GM12878 (cell line): ENCODE measurements around the gene CHRNA5. TPM values are rescaled to one million over a fixed set of nuclear protein-coding genes. Genes with fewer than 3 reads are reported as not detected.
A peak's percentile ranks its signal among the peaks of the same experiment; 100 is the strongest.

Experiments
- ATAC-seq: fragments of 200-7000 bp; cut with Tn5 transposase; 3 replicates; pipeline ENCODE4 v1.9.1; 2020; ENCODE audit warnings: mild to moderate bottlenecking, moderate library complexity
- BruUV-seq: library from RNA; stranded (reverse); fragments of 400-500 nt; replicated peaks from 2 replicates; lab custom pipeline; 2021; lab: Mats Ljungman, UMichigan
- CTCF ChIA-PET: fragments of 300-600 bp; sonication (Branson Sonifier 250); formaldehyde crosslinking; extraction: SDS; loops from one replicate; lab custom pipeline; 2021; ENCODE audit warnings: inconsistent platforms; lab: Yijun Ruan, JAX
- POLR2A ChIA-PET: fragments of 350-600 bp; formaldehyde crosslinking; extraction: SDS; loops from one replicate; lab custom pipeline; 2021; ENCODE audit warnings: inconsistent platforms; lab: Charles Lee
- RAD21 ChIA-PET: fragments of 300-600 bp; sonication (Branson Sonifier 250); formaldehyde crosslinking; loops from one replicate; lab custom pipeline; 2023; ENCODE audit warnings: antibody characterized with exemption; ENCODE audit not compliant: unreplicated experiment; lab: Charles Lee
- SMC1A ChIA-PET: fragments of 300-600 bp; sonication (Branson Sonifier 250); formaldehyde crosslinking; loops from one replicate; lab custom pipeline; 2023; ENCODE audit not compliant: unreplicated experiment, uncharacterized antibody; lab: Charles Lee
- DNase-seq: peaks from one replicate; pipeline ENCODE4 v3.0.0-alpha.2; 2011; ENCODE audit warnings: low read depth, low spot score
- FAIRE-seq: peaks from 3 replicates; lab custom pipeline; 2011; peaks lifted over from hg19 to GRCh38; lab: Jason Lieb, UNC
- H2AFZ ChIP-seq: 2 replicates; pipeline ENCODE4 v1.6.0; 2011; ENCODE audit warnings: low read depth, low read length, control low read depth; ENCODE audit not compliant: control insufficient read depth
- H3K27ac ChIP-seq: 2 replicates; pipeline ENCODE4 v1.5.1; 2011; ENCODE audit warnings: control low read depth; ENCODE audit not compliant: control insufficient read depth, insufficient read depth
- H3K27me3 ChIP-seq, 2 experiments: replicated peaks in 1 of 2; 2 replicates each; pipeline versions ENCODE4 v1.6.0 to v1.6.1; 2011; ENCODE audit warnings: low read length in 1 of 2; ENCODE audit not compliant: control insufficient read depth in 2 of 2, insufficient read depth in 2 of 2
- H3K36me3 ChIP-seq, 2 experiments: 2 replicates each; pipeline ENCODE4 v1.5.1; 2011; ENCODE audit warnings: low read length in 1 of 2; ENCODE audit not compliant: control insufficient read depth in 2 of 2, insufficient read depth in 2 of 2
- H3K4me1 ChIP-seq: 2 replicates; pipeline ENCODE4 v1.6.1; 2011; ENCODE audit warnings: mild to moderate bottlenecking, low read length, moderate library complexity, mixed read lengths; ENCODE audit not compliant: control insufficient read depth, insufficient read depth
- H3K4me2 ChIP-seq: 2 replicates; pipeline ENCODE4 v1.6.0; 2011; ENCODE audit warnings: control low read depth; ENCODE audit not compliant: control insufficient read depth, insufficient read depth
- H3K4me3 ChIP-seq: fragments of 200-600 bp; sonication (generic); 2 replicates; pipeline ENCODE4 v1.5.1; 2016
- H3K79me2 ChIP-seq: 2 replicates; pipeline ENCODE4 v1.6.0; 2011; ENCODE audit warnings: low read length; ENCODE audit not compliant: control insufficient read depth, insufficient read depth
- H3K9ac ChIP-seq: 2 replicates; pipeline ENCODE4 v1.8.0; 2011; ENCODE audit warnings: low read length, control low read depth, mixed read lengths; ENCODE audit not compliant: control insufficient read depth, insufficient read depth
- H3K9me3 ChIP-seq: replicated peaks from 3 replicates; pipeline ENCODE4 v1.5.1; 2011; ENCODE audit warnings: mild to moderate bottlenecking, low read length; ENCODE audit not compliant: control insufficient read depth, insufficient read depth
- H4K20me1 ChIP-seq: 2 replicates; pipeline ENCODE4 v1.6.0; 2011; ENCODE audit not compliant: control insufficient read depth, insufficient read depth
- ATF7 ChIP-seq: fragments of 450-650 bp; IDR thresholded peaks from 2 replicates; pipeline ENCODE4 v1.6.1; 2016; ENCODE audit warnings: low read depth, mild to moderate bottlenecking
- BHLHE40 ChIP-seq, 2 experiments: fragments of 450-650 bp in 1 of 2; IDR thresholded peaks; 2 replicates each; pipeline ENCODE4 v1.6.1; 2011 to 2017; ENCODE audit warnings: low read depth in 2 of 2, borderline replicate concordance in 1 of 2, improper control_type of control experiment in 1 of 2, low read length in 1 of 2, mild to moderate bottlenecking in 1 of 2
- CBX5 ChIP-seq: sonication (generic); IDR thresholded peaks from 2 replicates; pipeline ENCODE4 v1.6.1; 2016; ENCODE audit warnings: low read depth, moderate library complexity, mild to moderate bottlenecking, inconsistent platforms
- EED ChIP-seq: sonication (generic); IDR thresholded peaks from 2 replicates; pipeline ENCODE4 v1.6.1; 2016; ENCODE audit warnings: antibody characterized with exemption, low read depth
- MTA3 ChIP-seq: IDR thresholded peaks from 2 replicates; pipeline ENCODE4 v1.6.1; 2012; ENCODE audit warnings: low read length, inconsistent platforms, borderline replicate concordance
- MYB ChIP-seq: fragments of 150-350 bp; IDR thresholded peaks from 2 replicates; pipeline ENCODE4 v1.6.1; 2014; ENCODE audit warnings: mild to moderate bottlenecking, low read depth, low read length, borderline replicate concordance
- PAX8 ChIP-seq: fragments of 450-650 bp; IDR thresholded peaks from 2 replicates; pipeline ENCODE4 v1.6.1; 2017; ENCODE audit warnings: mild to moderate bottlenecking, moderate library complexity
- PKNOX1 ChIP-seq: fragments of 450-650 bp; IDR thresholded peaks from 2 replicates; pipeline ENCODE4 v1.6.1; 2016; ENCODE audit warnings: mild to moderate bottlenecking
- PML ChIP-seq: IDR thresholded peaks from 2 replicates; pipeline ENCODE4 v1.6.1; 2012; ENCODE audit warnings: low read length, inconsistent platforms
- POLR2A ChIP-seq: IDR thresholded peaks from 2 replicates; pipeline ENCODE4 v1.6.1; 2011; ENCODE audit warnings: low read depth, mild to moderate bottlenecking, low read length
- POLR2AphosphoS5 ChIP-seq: IDR thresholded peaks from 2 replicates; pipeline ENCODE4 v1.6.1; 2011; ENCODE audit warnings: mild to moderate bottlenecking, low read length, inconsistent platforms
- PRDM15 ChIP-seq: fragments of 450-650 bp; formaldehyde crosslinking; IDR thresholded peaks from 2 replicates; pipeline ENCODE4 v1.4.0; 2020; ENCODE audit warnings: mild to moderate bottlenecking, moderate library complexity
- RBBP5 ChIP-seq: fragments of 200-600 bp; sonication (generic); conservative IDR thresholded peaks from 2 replicates; pipeline ENCODE4 v1.6.1; 2016
- ZBTB40 ChIP-seq: fragments of 450-650 bp; IDR thresholded peaks from 2 replicates; pipeline ENCODE4 v1.6.1; 2016; ENCODE audit warnings: mild to moderate bottlenecking, moderate library complexity, borderline replicate concordance
- ZNF384 ChIP-seq: IDR thresholded peaks from 2 replicates; pipeline ENCODE4 v1.6.1; 2012; ENCODE audit warnings: low read depth, mild to moderate bottlenecking, low read length, improper control_type of control experiment, borderline replicate concordance
- WGBS: methylation state at CpG from one replicate; pipeline ENCODE4 v1.1.6; 2016; ENCODE audit warnings: low lambda C conversion rate; ENCODE audit not compliant: insufficient replicate concordance, insufficient coverage; ENCODE audit errors: missing lambda C conversion rate; 5-methylcytosine and 5-hydroxymethylcytosine counted together
- in situ Hi-C: fragments of 300-500 bp; cut with MboI; formaldehyde crosslinking; loops from 9 replicates; pipeline ENCODE4 v1.14.3; 2018; ENCODE audit warnings: mixed read lengths
- intact Hi-C: fragments of 100-400 bp; cut with micrococcal nuclease; formaldehyde crosslinking; loops from one replicate; pipeline ENCODE4 v1.14.2; 2022; ENCODE audit not compliant: unreplicated experiment
- polyA plus RNA-seq, 11 experiments: library from polyadenylated mRNA; depleted of rRNA in 4 of 11; unstranded in 6 of 11; stranded (reverse) in 5 of 11; fragments of >200 nt; fragmentation: Nextera tagmentation in 4 of 11; fragmentation: Illumina TruSeq in 1 of 11; extraction: Ambion mirVana in 4 of 11; extraction: Trizol in 1 of 11; gene quantifications; 1 replicate in 1 of 11; 2 replicates in 10 of 11; pipeline versions ENCODE4 v1.2.1 to v1.2.3, GENCODE V29; 2011 to 2016; ENCODE audit warnings: inconsistent platforms in 2 of 11, missing spikeins in 2 of 11, low read depth in 1 of 11
- total RNA-seq, 4 experiments: library from RNA; depleted of rRNA in 3 of 4; stranded (reverse); fragments of >200 nt in 3 of 4; fragmentation: Illumina TruSeq in 1 of 4; extraction: Trizol in 1 of 4; gene quantifications; 2 replicates each; pipeline versions ENCODE4 v1.2.1 to v1.2.3, GENCODE V29; 2013 to 2021

The CHRNA5 gene
- total and polyA plus RNA-seq, 10 of the 15 experiments (the other 5 are each of a cell fraction or from before 2014, with no cell fraction given) = 0.74 to 21.4 (median 12.7) TPM

- TF ChIP-seq BHLHE40 (IDR thresholded peaks at IDR 0.05; ENCODE audit: borderline replicate concordance in 1 of 2, low read depth in 2 of 2, low read length in 1 of 2) (no peak), EED (no peak), PAX8 (no peak), PRDM15 (CRISPR knock-in tag) (no peak), PKNOX1 (no peak), CBX5 (no peak), RBBP5 (no peak)
Observed at GRCh38 chr15:78550194-78550593, 15.1 kb upstream of the CHRNA5 start (continued).

- Histone ChIP-seq H4K20me1 (no peaks in the 10 kb centered on the region), H3K9me3 (no peaks in the 10 kb centered on the region), H3K4me1 (peaks cover 6% of the 10 kb centered on the region), H3K27me3 (no peaks in the 10 kb centered on the region), H2AFZ (no peak overlapping the region), H3K79me2 (no peaks in the 10 kb centered on the region), H3K27ac (peak overlapping the region; percentile 72), H3K9ac (no peak overlapping the region; the same call in 1 of the 2 replicates), H3K4me3 (no peak overlapping the region), H3K36me3 (peaks cover 6 to 22% of the 10 kb centered on the region in 2 experiments), H3K4me2 (peak overlapping the region; percentile 11; the same call in 1 of the 2 replicates)
- WGBS = 77% methylated on average over 3 of the region's 3 CpGs
- SMC1A ChIA-PET = no interaction called here
- ATAC-seq (no peak), FAIRE-seq (no peak), DNase-seq (no peak)
- BruUV-seq = no TSS peak
- intact Hi-C loops = no loop called here
- RAD21 ChIA-PET = interaction anchor here (1.5 kb wide), 1 partner anchor 11 kb away, joined by 4 read pairs; the partner anchor contains the start of gene PSMA4
- CTCF ChIA-PET = interaction anchor here (1.0 kb wide), 1 partner anchor 191 kb away, joined by 3 read pairs; no protein-coding TSS in a partner anchor
- in situ Hi-C loops = no loop called here
- POLR2A ChIA-PET = no interaction called here
- TF ChIP-seq MYB = no peak
- no peak for TF ChIP-seq ATF7
- peak; percentile 76; the same call in 1 of the 2 replicates for TF ChIP-seq MTA3
- TF ChIP-seq PML = 0 out of 2 replicates have a peak, but pooled peaks have one; percentile 35
- TF ChIP-seq ZNF384 = no peak
- TF ChIP-seq ZBTB40 = no peak
- TF ChIP-seq POLR2AphosphoS5 = peak; percentile 54; the same call in 1 of the 2 replicates
- 0 out of 2 replicates have a peak, but pooled peaks have one; percentile 1 for TF ChIP-seq POLR2A
Observed at GRCh38 chr15:78550815-78551214, 14.5 kb upstream of the CHRNA5 start.
